PFSK-1 (cell line): ENCODE measurements around the gene GDI1.
A peak's percentile ranks its signal among the peaks of the same experiment; 100 is the strongest.

Experiments
- FOXP2 ChIP-seq: optimal IDR thresholded peaks from 2 replicates; pipeline ENCODE3; 2011; ENCODE audit warnings: borderline replicate concordance, control low read depth, inconsistent platforms; ENCODE audit not compliant: insufficient read depth; ENCODE audit errors: extremely low read length, extremely low read depth
- POLR2AphosphoS5 ChIP-seq: IDR thresholded peaks from 2 replicates; pipeline ENCODE4 v1.6.1; 2012; ENCODE audit warnings: low read depth, mild to moderate bottlenecking, control low read depth, low read length, moderate library complexity
- REST ChIP-seq, 2 experiments: IDR thresholded peaks; 2 replicates each; pipeline versions ENCODE4 v1.6.1 to v1.8.0; 2011 to 2012; ENCODE audit warnings: low read depth in 2 of 2, low read length in 2 of 2, control low read depth in 1 of 2, inconsistent platforms in 1 of 2, mild to moderate bottlenecking in 1 of 2, moderate library complexity in 1 of 2; ENCODE audit not compliant: insufficient read depth in 1 of 2
- SIN3A ChIP-seq: IDR thresholded peaks from 2 replicates; pipeline ENCODE4 v1.6.1; 2012; ENCODE audit warnings: mild to moderate bottlenecking, low read length, moderate library complexity, borderline replicate concordance; ENCODE audit not compliant: insufficient read depth
- TAF1 ChIP-seq: IDR thresholded peaks from 2 replicates; pipeline ENCODE4 v1.6.1; 2012; ENCODE audit warnings: low read length, control low read depth, borderline replicate concordance; ENCODE audit not compliant: insufficient read depth

GDI1 gene

GRCh38 chrX:154399527-154400368, 37.2 kb upstream of the GDI1 start:
- no peak for TF ChIP-seq FOXP2
- no peak for TF ChIP-seq REST (IDR thresholded peaks at IDR 0.05; ENCODE audit: insufficient read depth in 1 of 2, low read depth in 2 of 2, low read length in 2 of 2)
- 0 out of 2 replicates have a peak, but pooled peaks have one; percentile 29 for TF ChIP-seq TAF1
- TF ChIP-seq SIN3A: no peak
- peak; percentile 60 for TF ChIP-seq POLR2AphosphoS5

GRCh38 chrX:154401045-154401799, 35.7 kb upstream of the GDI1 start:
- peak; percentile 99 for TF ChIP-seq POLR2AphosphoS5
- no peak for TF ChIP-seq TAF1
- TF ChIP-seq SIN3A: peak; percentile 91
- TF ChIP-seq REST (IDR thresholded peaks at IDR 0.05; ENCODE audit: insufficient read depth in 1 of 2, low read depth in 2 of 2, low read length in 2 of 2): no peak
- no peak for TF ChIP-seq FOXP2

- TF ChIP-seq POLR2AphosphoS5 (no peak), TAF1 (no peak), SIN3A (no peak), REST (IDR thresholded peaks at IDR 0.05; ENCODE audit: insufficient read depth in 1 of 2, low read depth in 2 of 2, low read length in 2 of 2) (no peak), FOXP2 (no peak)
Observed at GRCh38 chrX:154401918-154402621, 34.9 kb upstream of the GDI1 start.

GRCh38 chrX:154402622-154403127, 34.3 kb upstream of the GDI1 start:
- no peak for TF ChIP-seq SIN3A
- no peak for TF ChIP-seq TAF1
- no peak for TF ChIP-seq REST (IDR thresholded peaks at IDR 0.05; ENCODE audit: insufficient read depth in 1 of 2, low read depth in 2 of 2, low read length in 2 of 2)
- TF ChIP-seq FOXP2: no peak
- TF ChIP-seq POLR2AphosphoS5: no peak
